Endothelial cell of umbilical vein (primary cell): Measurements from ENCODE around the gene ACSS1. TPM values are rescaled to one million over a fixed set of nuclear protein-coding genes. Genes with fewer than 3 reads are reported as not detected.

Source experiments
- BruUV-seq: library from RNA; stranded (reverse); fragments of 400-500 nt; replicated peaks from 2 replicates; lab custom pipeline; 2021; lab: Mats Ljungman, UMichigan
- CTCF ChIA-PET: fragments of 300-600, 350-600 bp; sonication (Branson Sonifier 250); formaldehyde crosslinking; loops from one replicate; lab custom pipeline; 2021; ENCODE audit warnings: antibody characterized with exemption, inconsistent platforms; lab: Charles Lee
- POLR2A ChIA-PET: fragments of 300-600, 350-600 bp; sonication (Branson Sonifier 250); formaldehyde crosslinking; loops from one replicate; lab custom pipeline; 2021; ENCODE audit warnings: antibody characterized with exemption, inconsistent platforms; lab: Charles Lee
- DNase-seq: peaks from one replicate; pipeline ENCODE4 v3.0.0-alpha.2; 2011; ENCODE audit warnings: low read depth, low spot score
- FAIRE-seq: peaks from 2 replicates; lab custom pipeline; 2011; peaks lifted over from hg19 to GRCh38; lab: Jason Lieb, UNC
- H2AFZ ChIP-seq: 2 replicates; pipeline ENCODE4 v1.6.0; 2012; ENCODE audit warnings: low read depth, low read length, control low read depth, inconsistent platforms
- H3K27ac ChIP-seq: 2 replicates; pipeline ENCODE4 v1.5.1; 2011; ENCODE audit warnings: low read depth, mild to moderate bottlenecking, control low read depth, low read length, moderate library complexity; ENCODE audit not compliant: insufficient read depth
- H3K27me3 ChIP-seq, 2 experiments: 2 replicates each; pipeline versions ENCODE4 v1.6.0 to v1.6.1; 2011; ENCODE audit warnings: low read length in 2 of 2, mixed read lengths in 1 of 2; ENCODE audit not compliant: control insufficient read depth in 2 of 2, insufficient read depth in 2 of 2
- H3K36me3 ChIP-seq, 2 experiments: 2 replicates in 1 of 2; 3 replicates in 1 of 2; pipeline ENCODE4 v1.5.1; 2011; ENCODE audit warnings: low read length in 2 of 2, mild to moderate bottlenecking in 1 of 2, moderate library complexity in 1 of 2; ENCODE audit not compliant: control insufficient read depth in 2 of 2, insufficient read depth in 2 of 2; ENCODE audit errors: extremely low read depth in 1 of 2
- H3K4me1 ChIP-seq: 3 replicates; pipeline ENCODE4 v1.5.1; 2011; ENCODE audit warnings: mild to moderate bottlenecking, low read length; ENCODE audit not compliant: control insufficient read depth, insufficient read depth; ENCODE audit errors: extremely low read depth
- H3K4me2 ChIP-seq: 2 replicates; pipeline ENCODE4 v1.6.1; 2011; ENCODE audit warnings: low read length, control low read depth, mixed read lengths; ENCODE audit not compliant: insufficient read depth
- H3K4me3 ChIP-seq, 3 experiments: fragments of 200-600 bp in 1 of 3; sonication (generic), shearing (Covaris generic) in 1 of 3; replicated peaks in 1 of 3; 2 replicates each; pipeline ENCODE4 v1.5.1; 2011 to 2016; ENCODE audit warnings: control low read depth in 3 of 3, low read length in 3 of 3, mild to moderate bottlenecking in 2 of 3, inconsistent platforms in 1 of 3, low read depth in 1 of 3, moderate library complexity in 1 of 3; ENCODE audit not compliant: insufficient read depth in 1 of 3
- H3K79me2 ChIP-seq: 2 replicates; pipeline ENCODE4 v1.6.0; 2012; ENCODE audit warnings: low read length, inconsistent platforms; ENCODE audit not compliant: control insufficient read depth, insufficient read depth
- H3K9ac ChIP-seq: replicated peaks from 2 replicates; pipeline ENCODE3; 2011; ENCODE audit warnings: low read length, control low read depth; ENCODE audit not compliant: insufficient read depth; ENCODE audit errors: extremely low read depth
- H3K9me1 ChIP-seq: replicated peaks from 3 replicates; pipeline ENCODE4 v1.6.0; 2011; ENCODE audit warnings: mild to moderate bottlenecking, low read length; ENCODE audit not compliant: control insufficient read depth, insufficient read depth; ENCODE audit errors: extremely low read depth
- H3K9me3 ChIP-seq: replicated peaks from 2 replicates; pipeline ENCODE4 v1.5.1; 2012; ENCODE audit warnings: low read length, inconsistent platforms; ENCODE audit not compliant: control insufficient read depth, insufficient read depth
- H4K20me1 ChIP-seq: replicated peaks from 2 replicates; pipeline ENCODE3; 2011; ENCODE audit warnings: mild to moderate bottlenecking, low read length; ENCODE audit not compliant: control insufficient read depth, insufficient read depth; ENCODE audit errors: extremely low read depth
- CTCF ChIP-seq, 2 donors: IDR thresholded peaks; 1 replicate in 1 of 2; 2 replicates in 1 of 2; pipeline ENCODE4 v1.5.1; 2011; ENCODE audit warnings: low read length in 2 of 2, mild to moderate bottlenecking in 2 of 2, moderate library complexity in 2 of 2, control low read depth in 1 of 2, inconsistent platforms in 1 of 2, low read depth in 1 of 2; ENCODE audit not compliant: insufficient read depth in 1 of 2; ENCODE audit errors: extremely low read depth in 1 of 2
- EZH2 ChIP-seq: IDR thresholded peaks from 2 replicates; pipeline ENCODE4 v1.6.1; 2012; ENCODE audit warnings: borderline replicate concordance, low read depth, mild to moderate bottlenecking, moderate library complexity, low read length, inconsistent platforms; ENCODE audit not compliant: severe bottlenecking
- FOS ChIP-seq: IDR thresholded peaks from 2 replicates; pipeline ENCODE4 v1.6.1; 2011; ENCODE audit warnings: mild to moderate bottlenecking, low read length, moderate library complexity, borderline replicate concordance; ENCODE audit not compliant: insufficient read depth
- GATA2 ChIP-seq: IDR thresholded peaks from 2 replicates; pipeline ENCODE4 v1.7.0; 2011; ENCODE audit warnings: low read depth, mild to moderate bottlenecking, moderate library complexity, mixed read lengths, low read length; ENCODE audit not compliant: insufficient read length, insufficient read depth
- POLR2A ChIP-seq: IDR thresholded peaks from 2 replicates; pipeline ENCODE4 v1.6.1; 2012; ENCODE audit warnings: low read depth, mild to moderate bottlenecking, control low read depth, low read length
- dilution Hi-C: fragments of 300-500 bp; cut with MboI; formaldehyde crosslinking; loops from one replicate; pipeline ENCODE4 v1.15.0; 2019; ENCODE audit warnings: low sequenced_read_pairs; ENCODE audit not compliant: extremely low pct_ligation_motif_present
- intact Hi-C: fragments of 100-400 bp; cut with micrococcal nuclease; formaldehyde crosslinking; loops from one replicate; pipeline ENCODE4 v1.10.0; 2022
- polyA plus RNA-seq, 4 experiments: library from polyadenylated mRNA; depleted of rRNA in 3 of 4; stranded (reverse) in 3 of 4; unstranded in 1 of 4; fragments of >200 nt; gene quantifications; 2 replicates each; pipeline versions ENCODE4 v1.2.1 to v1.2.3, GENCODE V29; 2011 to 2012; ENCODE audit warnings: missing spikeins in 1 of 4
- total RNA-seq: library from RNA; stranded (reverse); gene quantifications from 2 replicates; pipeline ENCODE4 v1.2.3, GENCODE V29; 2021

The ACSS1 gene
- total and polyA plus RNA-seq, 2 donors (not counting 3 experiments of a cell fraction or from before 2014, with no cell fraction given), result 6.2 to 17.9 TPM

GRCh38 chr20:25081065-25081729 lies 23.3 kb upstream of the ACSS1 start:
- BruUV-seq, result no TSS peak
- Histone ChIP-seq H3K4me2 (no peak overlapping the region), H3K27me3 (peaks cover 73 to 91% of the 10 kb centered on the region in 2 experiments), H3K4me1 (no peaks in the 10 kb centered on the region), H2AFZ (no peak overlapping the region), H3K9ac (no peak overlapping the region), H3K9me1 (no peaks in the 10 kb centered on the region), H3K36me3 (no peaks in the 10 kb centered on the region), H4K20me1 (no peaks in the 10 kb centered on the region), H3K79me2 (no peaks in the 10 kb centered on the region), H3K27ac (no peak overlapping the region), H3K4me3 (no peak overlapping the region), H3K9me3 (no peaks in the 10 kb centered on the region)
- intact Hi-C loops, result no loop called here
- CTCF ChIA-PET, result no interaction called here
- POLR2A ChIA-PET, result interaction anchor here (0.6 kb wide), 1 partner anchor 310 kb away, joined by 3 read pairs; the partner anchor contains the start of gene ABHD12
- TF ChIP-seq FOS, result no peak
- TF ChIP-seq EZH2, result peak; percentile 86
- TF ChIP-seq CTCF (IDR thresholded peaks at IDR 0.05; ENCODE audit: extremely low read depth in 1 of 2, insufficient read depth in 1 of 2, low read depth in 1 of 2, low read length in 2 of 2), result no peak
- no peak for TF ChIP-seq GATA2
- dilution Hi-C loops, result no loop called here
- DNase-seq (no peak), FAIRE-seq (no peak)

- no TSS peak for BruUV-seq
- POLR2A ChIA-PET, result no interaction called here
- Histone ChIP-seq H2AFZ (no peak overlapping the region), H3K4me1 (no peaks in the 10 kb centered on the region), H3K4me3 (no peak overlapping the region), H3K9ac (no peak overlapping the region), H3K9me3 (no peaks in the 10 kb centered on the region), H3K4me2 (no peak overlapping the region), H4K20me1 (no peaks in the 10 kb centered on the region), H3K36me3 (no peaks in the 10 kb centered on the region), H3K79me2 (no peaks in the 10 kb centered on the region), H3K27ac (no peak overlapping the region), H3K9me1 (no peaks in the 10 kb centered on the region), H3K27me3 (peaks cover 62 to 89% of the 10 kb centered on the region in 2 experiments)
- no peak for FAIRE-seq
- intact Hi-C loops (no loop called here), dilution Hi-C loops (no loop called here)
- CTCF ChIA-PET, result interaction anchor here (1.3 to 1.8 kb wide), 2 partner anchors 116 to 320 kb away, joined by 3 to 5 read pairs; no protein-coding TSS in a partner anchor
- no peak for DNase-seq
- no peak for TF ChIP-seq EZH2
- TF ChIP-seq FOS, result no peak
- no peak for TF ChIP-seq POLR2A
These were observed 21.2 kb upstream of the ACSS1 start for GRCh38 chr20:25079171-25079570.
